C4-2B (cell line): Measurements from ENCODE around the gene TRIP4.
"Not testable (repeated sequence)": the region's sequence is repeated elsewhere in the genome, so short reads cannot be mapped to it uniquely, and the experiment has no call there.

Experiments used
- CTCF ChIP-seq: fragments of 450-650 bp; conservative IDR thresholded peaks from 2 replicates; pipeline ENCODE4 v1.5.1; 2017; ENCODE audit warnings: mild to moderate bottlenecking
- ZFX ChIP-seq: fragments of 450-650 bp; IDR thresholded peaks from 2 replicates; pipeline ENCODE4 v1.6.1; 2017

- not testable (repeated sequence) for TF ChIP-seq CTCF, ZFX
Observed at GRCh38 chr15:64371383-64371782, 16.3 kb upstream of the TRIP4 start.
